ENCODE data around the gene C6orf62.
"Not testable (repeated sequence)": the region's sequence is repeated elsewhere in the genome, so short reads cannot be mapped to it uniquely, and the experiment has no call there.

DNA sequence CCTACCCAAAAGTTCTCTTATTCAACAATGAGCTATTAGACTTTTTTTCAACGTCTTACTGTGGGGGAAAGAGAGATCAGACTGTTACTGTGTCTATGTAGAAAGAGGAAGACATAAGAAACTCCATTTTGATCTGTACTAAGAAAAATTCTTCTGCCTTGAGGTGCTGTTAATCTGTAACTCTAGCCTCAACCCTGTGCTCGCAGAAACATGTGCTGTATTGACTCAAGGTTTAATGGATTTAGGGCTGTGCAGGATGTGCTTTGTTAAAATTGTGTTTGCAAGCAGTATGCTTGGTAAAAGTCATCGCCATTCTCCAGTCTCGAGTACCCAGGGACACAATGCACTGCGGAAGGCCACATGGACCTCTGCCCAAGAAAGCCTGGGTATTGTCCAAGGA, 57.2 kb downstream of the C6orf62 start:
- not testable (repeated sequence) for TF ChIP-seq RAD21 (IDR thresholded peaks at IDR 0.05; ENCODE audit: low read length); FOXM1 (IDR thresholded peaks at IDR 0.05; ENCODE audit: low read depth); NRF1 (IDR thresholded peaks at IDR 0.05; ENCODE audit: low read depth, low read length); TAF1 (IDR thresholded peaks at IDR 0.05; ENCODE audit: borderline replicate concordance, low read depth, low read length); EP300 (IDR thresholded peaks at IDR 0.05; ENCODE audit: borderline replicate concordance in 1 of 2, low read depth in 1 of 2, low read length in 1 of 2)
- TF ChIP-seq, protein P1, sequence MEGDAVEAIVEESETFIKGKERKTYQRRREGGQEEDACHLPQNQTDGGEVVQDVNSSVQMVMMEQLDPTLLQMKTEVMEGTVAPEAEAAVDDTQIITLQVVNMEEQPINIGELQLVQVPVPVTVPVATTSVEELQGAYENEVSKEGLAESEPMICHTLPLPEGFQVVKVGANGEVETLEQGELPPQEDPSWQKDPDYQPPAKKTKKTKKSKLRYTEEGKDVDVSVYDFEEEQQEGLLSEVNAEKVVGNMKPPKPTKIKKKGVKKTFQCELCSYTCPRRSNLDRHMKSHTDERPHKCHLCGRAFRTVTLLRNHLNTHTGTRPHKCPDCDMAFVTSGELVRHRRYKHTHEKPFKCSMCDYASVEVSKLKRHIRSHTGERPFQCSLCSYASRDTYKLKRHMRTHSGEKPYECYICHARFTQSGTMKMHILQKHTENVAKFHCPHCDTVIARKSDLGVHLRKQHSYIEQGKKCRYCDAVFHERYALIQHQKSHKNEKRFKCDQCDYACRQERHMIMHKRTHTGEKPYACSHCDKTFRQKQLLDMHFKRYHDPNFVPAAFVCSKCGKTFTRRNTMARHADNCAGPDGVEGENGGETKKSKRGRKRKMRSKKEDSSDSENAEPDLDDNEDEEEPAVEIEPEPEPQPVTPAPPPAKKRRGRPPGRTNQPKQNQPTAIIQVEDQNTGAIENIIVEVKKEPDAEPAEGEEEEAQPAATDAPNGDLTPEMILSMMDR (IDR thresholded peaks at IDR 0.05): not testable (repeated sequence)
- TF ChIP-seq, protein P2, sequence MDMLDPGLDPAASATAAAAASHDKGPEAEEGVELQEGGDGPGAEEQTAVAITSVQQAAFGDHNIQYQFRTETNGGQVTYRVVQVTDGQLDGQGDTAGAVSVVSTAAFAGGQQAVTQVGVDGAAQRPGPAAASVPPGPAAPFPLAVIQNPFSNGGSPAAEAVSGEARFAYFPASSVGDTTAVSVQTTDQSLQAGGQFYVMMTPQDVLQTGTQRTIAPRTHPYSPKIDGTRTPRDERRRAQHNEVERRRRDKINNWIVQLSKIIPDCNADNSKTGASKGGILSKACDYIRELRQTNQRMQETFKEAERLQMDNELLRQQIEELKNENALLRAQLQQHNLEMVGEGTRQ (IDR thresholded peaks at IDR 0.05; ENCODE audit: borderline replicate concordance, low read depth, low read length): not testable (repeated sequence)
- TF ChIP-seq, protein P3, sequence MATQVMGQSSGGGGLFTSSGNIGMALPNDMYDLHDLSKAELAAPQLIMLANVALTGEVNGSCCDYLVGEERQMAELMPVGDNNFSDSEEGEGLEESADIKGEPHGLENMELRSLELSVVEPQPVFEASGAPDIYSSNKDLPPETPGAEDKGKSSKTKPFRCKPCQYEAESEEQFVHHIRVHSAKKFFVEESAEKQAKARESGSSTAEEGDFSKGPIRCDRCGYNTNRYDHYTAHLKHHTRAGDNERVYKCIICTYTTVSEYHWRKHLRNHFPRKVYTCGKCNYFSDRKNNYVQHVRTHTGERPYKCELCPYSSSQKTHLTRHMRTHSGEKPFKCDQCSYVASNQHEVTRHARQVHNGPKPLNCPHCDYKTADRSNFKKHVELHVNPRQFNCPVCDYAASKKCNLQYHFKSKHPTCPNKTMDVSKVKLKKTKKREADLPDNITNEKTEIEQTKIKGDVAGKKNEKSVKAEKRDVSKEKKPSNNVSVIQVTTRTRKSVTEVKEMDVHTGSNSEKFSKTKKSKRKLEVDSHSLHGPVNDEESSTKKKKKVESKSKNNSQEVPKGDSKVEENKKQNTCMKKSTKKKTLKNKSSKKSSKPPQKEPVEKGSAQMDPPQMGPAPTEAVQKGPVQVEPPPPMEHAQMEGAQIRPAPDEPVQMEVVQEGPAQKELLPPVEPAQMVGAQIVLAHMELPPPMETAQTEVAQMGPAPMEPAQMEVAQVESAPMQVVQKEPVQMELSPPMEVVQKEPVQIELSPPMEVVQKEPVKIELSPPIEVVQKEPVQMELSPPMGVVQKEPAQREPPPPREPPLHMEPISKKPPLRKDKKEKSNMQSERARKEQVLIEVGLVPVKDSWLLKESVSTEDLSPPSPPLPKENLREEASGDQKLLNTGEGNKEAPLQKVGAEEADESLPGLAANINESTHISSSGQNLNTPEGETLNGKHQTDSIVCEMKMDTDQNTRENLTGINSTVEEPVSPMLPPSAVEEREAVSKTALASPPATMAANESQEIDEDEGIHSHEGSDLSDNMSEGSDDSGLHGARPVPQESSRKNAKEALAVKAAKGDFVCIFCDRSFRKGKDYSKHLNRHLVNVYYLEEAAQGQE (IDR thresholded peaks at IDR 0.05; ENCODE audit: low read depth, low read length): not testable (repeated sequence)
- TF ChIP-seq, protein P4, sequence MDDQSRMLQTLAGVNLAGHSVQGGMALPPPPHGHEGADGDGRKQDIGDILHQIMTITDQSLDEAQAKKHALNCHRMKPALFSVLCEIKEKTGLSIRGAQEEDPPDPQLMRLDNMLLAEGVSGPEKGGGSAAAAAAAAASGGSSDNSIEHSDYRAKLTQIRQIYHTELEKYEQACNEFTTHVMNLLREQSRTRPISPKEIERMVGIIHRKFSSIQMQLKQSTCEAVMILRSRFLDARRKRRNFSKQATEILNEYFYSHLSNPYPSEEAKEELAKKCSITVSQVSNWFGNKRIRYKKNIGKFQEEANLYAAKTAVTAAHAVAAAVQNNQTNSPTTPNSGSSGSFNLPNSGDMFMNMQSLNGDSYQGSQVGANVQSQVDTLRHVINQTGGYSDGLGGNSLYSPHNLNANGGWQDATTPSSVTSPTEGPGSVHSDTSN (IDR thresholded peaks at IDR 0.05): not testable (repeated sequence)
- TF ChIP-seq, protein P5, sequence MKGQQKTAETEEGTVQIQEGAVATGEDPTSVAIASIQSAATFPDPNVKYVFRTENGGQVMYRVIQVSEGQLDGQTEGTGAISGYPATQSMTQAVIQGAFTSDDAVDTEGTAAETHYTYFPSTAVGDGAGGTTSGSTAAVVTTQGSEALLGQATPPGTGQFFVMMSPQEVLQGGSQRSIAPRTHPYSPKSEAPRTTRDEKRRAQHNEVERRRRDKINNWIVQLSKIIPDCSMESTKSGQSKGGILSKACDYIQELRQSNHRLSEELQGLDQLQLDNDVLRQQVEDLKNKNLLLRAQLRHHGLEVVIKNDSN (IDR thresholded peaks at IDR 0.05; ENCODE audit: borderline replicate concordance, low read depth): not testable (repeated sequence)
